Measurements from ENCODE around the gene MSMO1.

DNA sequence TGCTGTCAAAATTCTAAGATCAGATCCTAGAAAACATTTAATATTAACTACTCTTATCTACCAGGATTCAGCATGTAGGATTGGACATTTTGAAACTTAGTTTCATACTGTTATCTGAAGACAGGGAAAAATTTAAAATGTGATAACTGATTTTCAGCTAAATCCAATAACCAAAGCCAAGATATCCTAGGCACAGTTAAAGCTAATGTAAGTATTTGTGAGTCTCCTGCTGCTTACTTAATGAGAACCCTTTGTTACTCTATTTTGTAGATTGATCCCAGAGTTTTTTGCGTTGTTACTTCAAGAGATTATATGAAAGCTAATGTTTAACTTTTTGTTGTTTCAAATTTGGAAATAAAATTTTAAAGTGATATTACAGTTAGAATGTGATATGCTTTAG lies 53.3 kb downstream of the MSMO1 start:
- TF ChIP-seq, protein P1, sequence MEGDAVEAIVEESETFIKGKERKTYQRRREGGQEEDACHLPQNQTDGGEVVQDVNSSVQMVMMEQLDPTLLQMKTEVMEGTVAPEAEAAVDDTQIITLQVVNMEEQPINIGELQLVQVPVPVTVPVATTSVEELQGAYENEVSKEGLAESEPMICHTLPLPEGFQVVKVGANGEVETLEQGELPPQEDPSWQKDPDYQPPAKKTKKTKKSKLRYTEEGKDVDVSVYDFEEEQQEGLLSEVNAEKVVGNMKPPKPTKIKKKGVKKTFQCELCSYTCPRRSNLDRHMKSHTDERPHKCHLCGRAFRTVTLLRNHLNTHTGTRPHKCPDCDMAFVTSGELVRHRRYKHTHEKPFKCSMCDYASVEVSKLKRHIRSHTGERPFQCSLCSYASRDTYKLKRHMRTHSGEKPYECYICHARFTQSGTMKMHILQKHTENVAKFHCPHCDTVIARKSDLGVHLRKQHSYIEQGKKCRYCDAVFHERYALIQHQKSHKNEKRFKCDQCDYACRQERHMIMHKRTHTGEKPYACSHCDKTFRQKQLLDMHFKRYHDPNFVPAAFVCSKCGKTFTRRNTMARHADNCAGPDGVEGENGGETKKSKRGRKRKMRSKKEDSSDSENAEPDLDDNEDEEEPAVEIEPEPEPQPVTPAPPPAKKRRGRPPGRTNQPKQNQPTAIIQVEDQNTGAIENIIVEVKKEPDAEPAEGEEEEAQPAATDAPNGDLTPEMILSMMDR (IDR thresholded peaks at IDR 0.05), result no peak
- TF ChIP-seq POLR2A (IDR thresholded peaks at IDR 0.05), result no peak
